ENCODE results near the gene FBXL5. TPM values are rescaled to one million over a fixed set of nuclear protein-coding genes. Genes with fewer than 3 reads are reported as not detected.

Gene FBXL5
- polyA plus RNA-seq (ENCODE audit: insufficient read length in 4 of 4): 100 to 1,000 TPM; 120 to 146 (median 139) TPM

GRCh38 chr4:15655223-15656037 lies at the start of gene FBXL5:
Gene FBXL5 (minus strand): TSS chr4:15655357. CDS start chr4:15655287, 70 bp downstream.
- DNase-seq (ENCODE audit: low read depth in 4 of 4, low spot score in 3 of 4): peak; percentile 82 to 86 (median 82)

- no peak for DNase-seq (ENCODE audit: low read depth in 4 of 4, low spot score in 3 of 4)
These were observed 49.0 kb upstream of the FBXL5 start for GRCh38 chr4:15704129-15704528.

- DNase-seq (ENCODE audit: low read depth in 4 of 4, low spot score in 3 of 4): no peak
These were observed 48.3 kb upstream of the FBXL5 start for GRCh38 chr4:15703439-15703838.

- peak in 2 of 4 donors; percentile 35 to 51 for DNase-seq (ENCODE audit: low read depth in 4 of 4, low spot score in 3 of 4)
These were observed 47.8 kb upstream of the FBXL5 start, which contains the start of gene BST1 for GRCh38 chr4:15702941-15703403. Gene BST1 (plus strand): TSS chr4:15703065. CDS start chr4:15703145, 80 bp downstream.

- no peak for DNase-seq (ENCODE audit: low read depth in 4 of 4, low spot score in 3 of 4)
These were observed 41.7 kb upstream of the FBXL5 start for GRCh38 chr4:15696866-15697265.

- DNase-seq (ENCODE audit: low read depth in 4 of 4, low spot score in 3 of 4): no peak
These were observed 40.6 kb upstream of the FBXL5 start for GRCh38 chr4:15695729-15696128.

GRCh38 chr4:15695240-15695699 lies 40.1 kb upstream of the FBXL5 start:
- no peak for DNase-seq (ENCODE audit: low read depth in 4 of 4, low spot score in 3 of 4)

GRCh38 chr4:15694431-15694830 lies 39.3 kb upstream of the FBXL5 start:
- no peak for DNase-seq (ENCODE audit: low read depth in 4 of 4, low spot score in 3 of 4)

- no peak for DNase-seq (ENCODE audit: low read depth in 4 of 4, low spot score in 3 of 4)
These were observed 37.4 kb upstream of the FBXL5 start for GRCh38 chr4:15692602-15693001.

- no peak for DNase-seq (ENCODE audit: low read depth in 4 of 4, low spot score in 3 of 4)
These were observed 36.4 kb upstream of the FBXL5 start for GRCh38 chr4:15691346-15692135.

GRCh38 chr4:15690020-15690809 lies 35.1 kb upstream of the FBXL5 start:
- no peak for DNase-seq (ENCODE audit: low read depth in 4 of 4, low spot score in 3 of 4)

GRCh38 chr4:15689540-15689939 lies 34.4 kb upstream of the FBXL5 start:
- no peak for DNase-seq (ENCODE audit: low read depth in 4 of 4, low spot score in 3 of 4)

- no peak for DNase-seq (ENCODE audit: low read depth in 4 of 4, low spot score in 3 of 4)
These were observed 32.9 kb upstream of the FBXL5 start for GRCh38 chr4:15688051-15688450.

- DNase-seq (ENCODE audit: low read depth in 4 of 4, low spot score in 3 of 4): no peak
These were observed 29.3 kb upstream of the FBXL5 start for GRCh38 chr4:15684498-15684897.

- DNase-seq (ENCODE audit: low read depth in 4 of 4, low spot score in 3 of 4): no peak
These were observed 28.0 kb upstream of the FBXL5 start for GRCh38 chr4:15683143-15683495.

- peak in 2 of 4 donors; percentile 7 to 13 for DNase-seq (ENCODE audit: low read depth in 4 of 4, low spot score in 3 of 4)
These were observed 27.3 kb upstream of the FBXL5 start for GRCh38 chr4:15682242-15683142.

- peak; percentile 98 to 99 (median 98) for DNase-seq (ENCODE audit: low read depth in 4 of 4, low spot score in 3 of 4)
These were observed 26.4 kb upstream of the FBXL5 start, which contains the start of gene FAM200B for GRCh38 chr4:15681372-15682241. Gene FAM200B (plus strand): TSS chr4:15681827. CDS start chr4:15686978, 5,151 bp downstream.

- no peak for DNase-seq (ENCODE audit: low read depth in 4 of 4, low spot score in 3 of 4)
These were observed 25.9 kb upstream of the FBXL5 start for GRCh38 chr4:15681067-15681371.

All from right renal pelvis (tissue), 4 donors.